ENCODE results near the gene KYNU.
"Not testable (repeated sequence)": the region's sequence is repeated elsewhere in the genome, so short reads cannot be mapped to it uniquely, and the experiment has no call there.

KYNU gene

DNA sequence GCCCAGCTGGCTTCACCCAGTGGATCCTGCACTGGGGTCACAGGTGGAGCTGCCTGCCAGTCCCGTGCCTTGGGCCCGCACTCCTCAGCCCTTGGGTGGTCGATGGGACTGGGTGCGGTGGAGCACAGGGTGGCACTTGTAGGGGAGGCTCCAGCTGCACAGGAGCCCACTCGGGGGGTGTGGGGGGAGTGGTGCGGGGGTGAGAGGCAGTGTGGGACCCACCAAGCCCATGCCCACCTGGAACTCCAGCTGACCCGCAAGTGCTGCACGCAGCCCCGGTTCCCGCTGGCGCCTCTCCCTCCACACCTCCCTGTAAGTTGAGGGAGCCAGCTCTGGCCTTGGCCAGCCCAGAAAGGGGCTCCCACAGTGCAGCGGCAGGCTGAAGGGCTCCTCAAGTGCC is 212.1 kb downstream of the KYNU start:
- not testable (repeated sequence) for DNase-seq (ENCODE audit: low read depth in 2 of 2)
